Ramos (cell line): Measurements from ENCODE around the gene BRSK1.

Experiments used
- in situ Hi-C: fragments of 300-500 bp; cut with MboI; formaldehyde crosslinking; loops from one replicate; pipeline ENCODE4 v1.14.3; 2022; ENCODE audit warnings: low sequenced_read_pairs; ENCODE audit not compliant: unreplicated experiment

The BRSK1 gene

DNA sequence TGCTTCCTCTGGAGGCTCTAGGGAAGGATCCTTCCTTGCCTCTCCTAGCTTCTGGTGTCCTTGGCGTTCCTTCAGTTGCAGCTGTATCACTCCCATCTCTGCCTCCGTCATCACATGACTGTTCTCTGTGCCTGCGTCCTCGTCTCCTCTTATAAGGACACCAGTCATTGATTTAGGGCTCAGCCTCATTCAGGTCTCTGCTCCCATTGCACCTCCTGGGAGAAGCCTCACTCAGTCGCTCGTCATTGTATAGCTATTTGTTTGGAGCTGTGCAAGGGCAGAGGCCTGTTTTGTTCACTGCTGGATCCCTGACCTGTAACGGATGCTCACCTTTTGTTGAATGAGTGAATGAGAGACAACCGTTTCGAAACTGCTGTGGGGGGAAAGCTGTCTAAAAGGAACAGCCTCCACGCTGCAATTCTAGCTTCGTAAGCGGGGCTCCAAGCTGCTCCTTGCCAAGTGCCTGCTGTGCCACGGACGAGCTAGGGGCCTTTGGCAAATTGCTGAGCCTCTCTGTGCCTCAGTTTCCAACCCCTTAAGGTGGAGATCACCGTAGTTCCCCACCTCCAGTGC, 17.2 kb downstream of the BRSK1 start:
- in situ Hi-C loops: loop anchor here (10.0 kb wide), 1 partner anchor 84 kb away; the partner anchor contains the start of genes RPL28 and TMEM238

DNA sequence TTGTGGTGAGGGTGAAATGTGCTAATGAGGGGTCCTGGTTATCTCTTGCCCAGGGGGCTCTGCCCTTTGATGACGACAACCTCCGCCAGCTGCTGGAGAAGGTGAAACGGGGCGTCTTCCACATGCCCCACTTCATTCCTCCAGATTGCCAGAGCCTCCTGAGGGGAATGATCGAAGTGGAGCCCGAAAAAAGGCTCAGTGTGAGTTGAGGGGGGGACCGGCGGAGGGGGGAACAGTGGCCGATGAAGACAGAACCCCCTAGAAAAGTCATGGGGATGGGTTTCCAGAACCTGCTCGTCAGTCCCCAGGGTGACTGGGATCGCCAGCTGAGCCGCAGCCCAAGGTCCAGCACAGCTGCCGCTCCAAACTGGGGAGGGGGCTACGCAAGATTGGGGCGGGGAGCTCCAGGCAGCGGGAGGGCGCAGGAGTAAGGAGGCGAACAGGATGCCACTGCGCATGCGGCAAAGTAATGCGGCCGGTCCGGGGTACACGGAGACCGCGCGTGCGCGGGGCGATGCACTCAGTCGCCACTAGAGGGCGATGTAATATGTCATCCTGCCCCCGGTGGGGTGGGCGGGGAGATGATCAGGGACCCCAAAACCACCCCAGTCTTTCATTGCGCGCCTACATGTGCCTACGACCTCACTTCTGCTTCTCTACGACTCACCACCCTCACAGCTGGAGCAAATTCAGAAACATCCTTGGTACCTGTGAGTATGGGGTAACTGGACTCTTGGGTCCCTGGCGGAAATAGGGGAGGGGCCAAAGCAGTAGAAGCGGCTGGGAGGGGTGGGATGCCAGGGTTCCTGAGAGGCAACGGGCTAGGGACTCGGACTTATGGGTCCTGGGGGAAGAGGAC, 17.9 kb downstream of the BRSK1 start:
- in situ Hi-C loops: loop anchor here (10.0 kb wide), 1 partner anchor 83 kb away; the partner anchor contains the start of genes RPL28 and TMEM238

DNA sequence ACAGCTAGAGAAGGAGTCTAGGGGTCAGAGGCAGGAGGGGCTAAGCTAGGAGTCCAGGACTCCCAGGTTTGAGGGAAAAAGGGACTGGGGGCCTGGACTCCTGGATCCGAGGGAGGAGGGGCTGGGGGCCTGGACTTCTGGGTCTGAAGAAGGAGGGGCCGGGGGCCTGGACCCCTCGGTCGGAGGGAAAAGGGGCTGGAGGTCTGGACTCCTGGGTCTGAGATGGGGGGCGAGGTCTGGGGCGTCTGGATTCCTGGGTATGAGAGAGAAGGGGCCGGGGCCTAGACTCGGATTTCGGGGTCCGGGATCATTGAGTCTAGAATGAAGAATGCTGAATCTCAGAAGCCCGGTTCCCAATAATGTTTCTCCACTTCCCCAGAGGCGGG, 18.5 kb downstream of the BRSK1 start:
- in situ Hi-C loops: loop anchor here (10.0 kb wide), 1 partner anchor 82 kb away; the partner anchor contains the start of genes RPL28 and TMEM238

DNA sequence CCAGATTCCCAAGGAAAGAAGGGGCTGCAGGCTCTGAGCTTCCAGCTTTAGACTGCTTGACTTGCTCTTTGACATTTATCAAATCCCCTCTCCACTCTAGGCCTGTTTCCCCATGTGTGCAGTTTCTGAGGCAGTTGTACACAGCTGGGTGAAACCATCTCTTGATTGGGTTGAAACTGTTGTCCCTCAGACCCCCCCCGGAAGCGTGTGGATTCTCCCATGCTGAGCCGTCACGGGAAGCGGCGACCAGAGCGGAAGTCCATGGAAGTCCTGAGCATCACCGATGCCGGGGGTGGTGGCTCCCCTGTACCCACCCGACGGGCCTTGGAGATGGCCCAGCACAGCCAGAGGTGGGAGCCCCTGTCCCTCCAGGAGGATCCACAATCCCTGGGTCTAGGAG, 19.7 kb downstream of the BRSK1 start:
- in situ Hi-C loops: loop anchor here (10.0 kb wide), 1 partner anchor 81 kb away; the partner anchor contains the start of genes RPL28 and TMEM238

DNA sequence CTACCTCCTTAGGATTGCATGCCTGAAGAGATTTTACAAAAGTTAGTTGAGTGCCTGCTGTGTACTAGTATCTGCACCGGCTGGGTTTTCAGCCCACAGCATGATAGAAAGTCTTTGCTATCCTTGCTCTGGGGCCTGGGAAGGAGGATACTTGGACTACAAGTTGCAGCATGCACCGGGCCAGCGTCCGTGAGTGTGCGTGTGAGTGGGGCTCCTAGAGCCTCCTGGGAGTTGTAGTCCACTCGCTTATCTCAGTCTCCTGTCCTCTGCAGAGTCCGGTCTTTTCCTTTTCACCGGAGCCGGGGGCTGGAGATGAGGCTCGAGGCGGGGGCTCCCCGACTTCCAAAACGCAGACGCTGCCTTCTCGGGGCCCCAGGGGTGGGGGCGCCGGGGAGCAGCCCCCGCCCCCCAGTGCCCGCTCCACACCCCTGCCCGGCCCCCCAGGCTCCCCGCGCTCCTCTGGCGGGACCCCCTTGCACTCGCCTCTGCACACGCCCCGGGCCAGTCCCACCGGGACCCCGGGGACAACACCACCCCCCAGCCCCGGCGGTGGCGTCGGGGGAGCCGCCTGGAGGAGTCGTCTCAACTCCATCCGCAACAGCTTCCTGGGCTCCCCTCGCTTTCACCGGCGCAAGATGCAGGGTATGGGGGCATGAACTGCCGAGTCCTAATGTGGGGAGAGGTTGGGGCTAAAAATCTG, 20.6 kb downstream of the BRSK1 start:
- in situ Hi-C loops: loop anchor here (10.0 kb wide), 1 partner anchor 80 kb away; the partner anchor contains the start of genes RPL28 and TMEM238

DNA sequence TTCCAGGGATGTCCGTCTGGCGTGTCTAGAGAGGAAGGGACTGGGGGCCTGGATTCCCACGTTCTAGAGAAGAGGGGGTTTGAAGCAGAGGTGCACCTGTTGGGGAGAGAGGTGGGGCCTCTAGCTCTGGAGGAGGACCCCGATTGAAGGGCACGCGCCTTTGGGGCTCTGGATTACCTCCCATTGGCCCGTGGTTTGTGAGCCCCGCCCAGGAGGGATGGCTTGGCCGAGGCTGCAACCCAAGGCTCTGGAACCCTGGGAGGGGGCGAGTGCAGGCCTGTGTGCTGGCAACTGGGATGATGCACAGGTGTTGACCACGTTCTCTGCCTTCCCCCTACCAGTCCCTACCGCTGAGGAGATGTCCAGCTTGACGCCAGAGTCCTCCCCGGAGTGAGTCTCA, 21.2 kb downstream of the BRSK1 start:
- in situ Hi-C loops: loop anchor here (10.0 kb wide), 1 partner anchor 80 kb away; the partner anchor contains the start of genes RPL28 and TMEM238

DNA sequence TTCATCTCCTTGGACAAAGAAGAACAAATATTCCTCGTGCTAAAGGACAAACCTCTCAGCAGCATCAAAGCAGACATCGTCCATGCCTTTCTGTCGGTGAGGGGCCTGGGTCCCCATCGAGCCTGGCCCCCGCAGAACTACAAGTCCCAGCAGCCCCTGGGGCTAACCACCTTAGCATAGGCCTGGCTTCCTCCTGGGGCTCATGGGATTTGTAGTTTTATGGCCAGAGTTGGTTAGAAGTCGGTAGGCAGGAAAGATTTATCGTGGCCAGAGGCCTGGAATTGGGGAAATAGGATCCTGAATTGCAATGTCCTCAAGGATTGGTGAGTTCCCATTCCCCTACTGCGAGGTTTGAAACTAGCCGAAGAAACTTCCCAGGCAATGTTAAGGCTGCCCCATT, 21.7 kb downstream of the BRSK1 start:
- in situ Hi-C loops: loop anchor here (10.0 kb wide), 1 partner anchor 79 kb away; the partner anchor contains the start of genes RPL28 and TMEM238

DNA sequence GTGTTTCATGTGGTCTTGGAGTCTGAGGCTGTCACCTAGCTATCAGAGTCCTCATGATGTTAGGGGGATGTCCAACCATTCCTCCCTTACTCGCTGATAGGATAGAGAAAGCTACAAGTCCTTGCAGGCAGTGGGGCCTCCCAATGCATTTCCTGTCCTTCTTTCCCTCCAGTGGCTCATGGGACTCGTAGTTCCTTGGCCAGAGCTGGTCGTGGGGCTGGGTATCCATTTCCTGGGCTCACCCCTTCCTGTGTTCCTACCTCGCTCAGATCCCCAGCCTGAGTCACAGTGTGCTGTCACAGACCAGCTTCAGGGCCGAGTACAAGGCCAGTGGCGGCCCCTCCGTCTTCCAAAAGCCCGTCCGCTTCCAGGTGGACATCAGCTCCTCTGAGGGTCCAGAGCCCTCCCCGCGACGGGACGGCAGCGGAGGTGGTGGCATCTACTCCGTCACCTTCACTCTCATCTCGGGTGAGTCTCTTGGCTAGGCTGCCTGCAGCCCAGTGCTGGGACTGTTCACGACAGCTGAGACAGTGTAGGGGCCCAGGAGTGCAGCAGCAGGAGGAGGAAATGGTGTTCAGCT, 22.3 kb downstream of the BRSK1 start:
- in situ Hi-C loops: loop anchor here (10.0 kb wide), 1 partner anchor 79 kb away; the partner anchor contains the start of genes RPL28 and TMEM238

DNA sequence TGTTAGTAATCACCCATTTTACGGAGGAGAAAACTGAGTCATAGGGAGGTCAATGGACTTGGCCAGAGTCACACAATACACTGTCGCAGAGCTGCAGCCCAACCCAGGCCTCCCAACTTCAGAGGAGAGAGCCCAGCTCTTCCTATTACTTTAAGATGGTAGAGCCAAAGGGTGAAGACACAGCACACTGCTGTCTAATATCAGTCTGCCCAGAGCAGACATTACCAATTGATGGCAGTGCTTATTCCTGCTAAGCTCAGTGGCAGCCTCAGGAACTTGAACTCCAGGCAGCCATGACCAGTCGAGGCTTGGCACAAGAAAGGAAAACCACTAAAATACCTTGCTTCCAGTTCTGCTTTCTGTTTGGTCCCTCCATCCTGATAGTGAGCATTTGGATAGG, 22.9 kb downstream of the BRSK1 start:
- in situ Hi-C loops: loop anchor here (10.0 kb wide), 1 partner anchor 78 kb away; the partner anchor contains the start of genes RPL28 and TMEM238

DNA sequence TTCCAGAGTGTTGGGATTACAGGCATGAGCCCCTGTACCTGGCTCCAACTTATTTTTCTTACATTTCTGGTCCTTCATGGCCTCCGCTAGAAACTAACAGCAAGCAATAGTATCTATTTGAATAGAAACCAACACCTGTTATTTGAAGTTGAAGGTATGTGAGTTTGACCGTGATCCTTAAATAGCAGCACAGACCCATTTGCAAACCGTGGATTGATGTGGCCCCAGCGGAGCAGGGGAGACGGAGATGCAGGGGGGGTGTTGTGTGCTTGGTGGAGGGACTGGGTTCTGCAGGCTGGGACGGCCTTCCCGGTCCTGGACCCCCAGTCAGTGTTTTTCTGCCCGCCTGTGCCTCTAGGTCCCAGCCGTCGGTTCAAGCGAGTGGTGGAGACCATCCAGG, 24.5 kb downstream of the BRSK1 start:
- in situ Hi-C loops: loop anchor here (10.0 kb wide), 1 partner anchor 77 kb away; the partner anchor contains the start of genes RPL28 and TMEM238

DNA sequence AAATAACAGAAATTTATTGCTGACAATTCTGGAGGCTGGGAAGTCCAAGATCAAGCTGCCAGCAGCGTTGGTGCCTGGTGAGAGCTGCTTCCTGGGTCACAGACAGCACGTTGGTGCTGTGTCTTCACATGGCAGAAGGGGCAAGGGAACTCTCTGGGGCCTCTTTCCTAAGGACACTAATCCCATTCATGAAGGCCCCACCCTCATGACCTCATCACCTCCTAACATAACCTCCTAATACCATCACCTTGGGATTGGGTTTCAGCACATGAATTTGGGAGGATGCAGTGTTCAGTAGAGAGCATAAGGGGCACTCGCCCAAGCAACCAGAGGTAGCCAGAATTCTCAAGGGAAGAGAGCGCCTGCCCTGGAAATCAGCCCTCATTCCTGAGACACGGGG, 25.7 kb downstream of the BRSK1 start:
- in situ Hi-C loops: loop anchor here (10.0 kb wide), 1 partner anchor 75 kb away; the partner anchor contains the start of genes RPL28 and TMEM238

DNA sequence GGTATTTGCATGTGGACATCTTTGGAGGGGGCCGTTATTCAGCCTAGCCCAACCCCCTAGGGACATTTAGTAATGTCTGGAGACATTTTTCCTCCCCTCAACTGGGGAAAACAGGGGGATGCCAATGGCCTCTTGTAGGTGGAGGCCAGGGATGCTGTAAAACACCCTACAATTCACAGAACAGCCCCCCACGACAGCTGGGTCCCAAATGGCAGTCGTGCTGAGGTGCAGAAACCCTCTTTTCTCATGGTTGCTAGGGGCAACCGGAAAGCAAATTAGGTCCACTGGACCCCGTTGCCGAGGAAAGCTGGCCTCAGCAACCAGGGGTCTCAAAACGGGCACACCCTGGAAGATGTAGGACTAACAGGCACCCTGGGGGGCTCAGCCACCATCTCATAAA, 26.7 kb downstream of the BRSK1 start:
- in situ Hi-C loops: no loop called here

DNA sequence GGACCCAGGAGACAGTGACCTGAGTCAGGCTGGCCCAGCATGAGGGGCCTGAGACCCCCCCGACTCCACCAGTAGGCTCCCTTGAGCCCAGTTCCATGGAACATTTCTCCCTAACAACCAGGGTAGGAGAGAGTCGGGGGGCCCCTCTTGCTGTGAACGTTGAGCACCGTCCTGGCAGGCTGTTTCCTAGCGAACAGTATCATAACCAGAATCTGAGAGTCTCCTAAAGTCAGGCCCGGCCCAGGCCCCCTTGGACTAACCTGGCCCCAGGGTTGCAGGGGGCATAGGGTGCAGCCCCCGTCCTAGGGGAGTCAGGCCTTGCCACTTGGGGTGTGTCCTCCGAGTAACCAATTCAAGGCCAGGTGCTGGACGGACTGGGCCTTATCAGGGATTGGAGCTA, 27.6 kb downstream of the BRSK1 start:
- in situ Hi-C loops: no loop called here

DNA sequence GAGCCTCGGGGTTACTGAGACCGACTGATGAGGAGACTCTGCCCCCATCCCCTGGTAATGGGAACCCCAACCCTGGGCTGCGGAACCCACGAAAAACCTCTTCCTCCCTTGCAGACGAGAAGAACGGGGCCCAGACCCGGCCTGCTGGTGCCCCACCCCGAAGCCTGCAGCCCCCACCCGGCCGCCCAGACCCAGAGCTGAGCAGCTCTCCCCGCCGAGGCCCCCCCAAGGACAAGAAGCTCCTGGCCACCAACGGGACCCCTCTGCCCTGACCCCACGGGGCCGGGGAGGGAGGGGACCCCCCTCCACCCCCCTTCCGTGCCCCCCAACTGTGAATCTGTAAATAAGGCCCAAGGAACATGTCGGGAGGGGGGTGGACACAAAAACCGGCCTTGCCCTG, 28.0 kb downstream of the BRSK1 start:
- in situ Hi-C loops: no loop called here

DNA sequence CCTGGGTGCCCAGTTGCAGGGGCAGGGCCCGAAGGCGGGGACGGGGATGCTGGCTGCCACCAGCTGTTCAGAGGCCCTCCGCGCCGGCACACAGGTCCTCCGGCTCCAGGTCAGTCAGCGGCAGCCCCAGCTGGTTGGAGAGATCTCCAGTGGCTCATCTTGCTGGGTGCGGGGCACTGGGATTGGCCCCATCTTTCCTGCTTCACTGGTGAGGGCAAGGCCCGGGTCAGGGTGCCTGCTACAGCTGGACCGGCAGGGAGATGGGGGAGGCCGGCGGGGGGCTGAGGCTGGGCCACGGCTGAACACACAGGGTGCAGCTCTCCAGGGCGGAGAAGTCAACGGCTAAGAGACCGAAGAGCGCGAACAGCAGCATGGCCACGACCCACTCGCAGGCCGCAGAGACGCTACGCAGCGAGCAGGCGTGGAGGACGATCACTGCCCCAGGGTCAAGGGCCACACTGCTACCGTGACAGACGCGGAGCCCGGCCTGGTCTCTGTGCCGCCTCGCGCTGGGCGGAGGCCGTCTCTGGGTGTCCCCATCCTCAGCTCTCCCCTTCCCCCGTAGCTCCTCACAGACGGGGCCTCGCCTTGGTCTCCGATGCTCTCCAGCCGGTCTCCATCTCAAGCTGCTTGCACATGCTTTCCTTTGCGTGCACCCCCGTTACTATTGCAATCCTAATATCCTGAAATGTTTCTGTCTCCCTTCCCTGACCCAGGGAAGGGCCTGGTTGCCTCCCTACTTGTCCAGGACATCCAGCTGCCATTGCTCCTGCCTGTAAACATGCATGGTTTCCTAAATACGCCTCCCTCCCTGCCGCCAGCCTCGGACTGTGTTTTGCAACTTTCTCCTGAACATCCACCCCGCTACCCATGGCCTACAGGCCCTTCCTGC, 29.1 kb downstream of the BRSK1 start:
- in situ Hi-C loops: no loop called here

DNA sequence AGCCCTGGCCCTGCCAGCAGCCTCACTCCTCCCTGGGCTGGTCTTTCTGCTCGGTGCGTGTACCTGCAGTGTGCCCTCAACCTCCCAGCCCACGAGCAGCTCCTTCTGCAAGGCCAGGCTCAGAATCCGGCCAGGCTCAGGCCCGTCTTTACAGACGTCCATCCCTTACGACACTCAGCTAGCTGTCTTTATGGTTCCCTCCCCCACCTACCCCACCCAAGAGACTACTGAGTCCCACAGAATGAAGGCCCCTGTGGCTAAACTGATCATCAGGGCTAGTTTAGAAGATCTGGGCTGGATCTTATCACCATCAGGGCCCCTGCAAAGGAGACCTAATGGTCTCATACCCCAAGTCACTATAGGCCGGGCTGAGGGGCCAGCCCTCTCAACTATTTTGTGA, 30.6 kb downstream of the BRSK1 start:
- in situ Hi-C loops: no loop called here

DNA sequence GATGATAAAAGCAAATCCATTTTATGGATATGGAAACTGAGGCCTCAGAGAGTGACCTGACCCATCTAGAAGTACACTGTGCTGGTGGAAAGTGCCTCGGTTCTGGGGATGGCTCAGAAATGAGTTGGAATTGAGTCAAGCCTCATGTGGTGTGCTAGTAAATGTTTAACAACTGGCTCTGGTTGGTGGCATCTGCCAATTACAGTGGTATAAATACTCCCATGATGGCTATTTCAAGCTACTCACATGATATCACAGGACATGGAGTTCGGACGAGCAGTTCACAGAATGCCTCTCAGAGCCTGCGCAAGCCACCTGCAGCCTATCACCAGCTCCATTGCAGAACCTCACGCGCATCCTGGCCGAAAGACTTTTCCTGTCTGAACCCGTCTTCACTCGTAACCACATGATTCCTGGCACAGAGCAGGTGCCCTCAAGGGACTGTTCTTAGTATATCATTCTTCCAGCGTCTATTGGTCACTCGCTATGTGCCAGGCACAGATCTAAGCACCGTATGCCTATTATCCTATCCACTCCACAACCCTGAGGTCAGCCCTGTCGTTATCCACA, 32.2 kb downstream of the BRSK1 start:
- in situ Hi-C loops: no loop called here

DNA sequence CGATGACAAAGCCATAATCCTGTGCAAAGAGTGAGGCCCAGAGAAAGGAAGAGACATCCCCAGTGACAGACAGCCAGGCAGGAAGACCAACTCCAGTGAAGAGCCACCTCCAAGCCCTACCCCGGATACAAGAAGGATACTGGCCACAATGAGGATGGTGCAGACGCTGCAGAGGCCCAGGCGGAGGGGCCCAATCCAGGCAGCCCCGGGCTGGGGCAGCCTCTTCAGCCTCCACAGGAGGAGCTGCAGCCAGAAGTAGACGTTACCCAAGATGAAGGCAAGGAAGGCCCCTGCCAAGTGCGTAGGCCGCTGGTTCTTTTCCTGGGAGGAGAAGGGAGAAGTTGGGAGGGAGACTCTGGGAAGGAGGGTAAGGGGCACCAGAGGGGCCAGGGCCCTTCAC, 32.8 kb downstream of the BRSK1 start:
- in situ Hi-C loops: no loop called here

DNA sequence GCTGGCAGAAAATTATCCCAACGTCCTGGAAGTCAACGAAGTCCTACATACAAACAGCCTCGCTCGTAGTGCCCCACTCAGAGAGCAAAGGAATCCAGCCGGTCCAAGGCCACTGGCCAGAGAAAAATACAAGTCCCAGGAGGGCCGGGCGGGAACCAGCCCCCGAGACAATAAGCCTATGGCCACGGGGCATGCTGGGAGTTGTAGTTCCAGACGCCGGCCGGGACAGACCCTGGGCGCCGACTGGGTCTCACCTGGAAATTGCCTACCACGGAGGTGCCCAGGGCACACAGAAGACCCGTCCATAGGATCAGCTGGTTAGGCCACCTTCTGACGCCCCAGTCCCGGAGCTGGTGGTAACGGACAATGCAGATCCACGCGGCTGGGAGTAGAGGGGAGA, 36.0 kb downstream of the BRSK1 start:
- in situ Hi-C loops: no loop called here
